Stimulated activated naive CD8-positive, alpha-beta T cell treated with anti-CD3 and anti-CD28 coated beads, Interleukin-15, Interleukin-2, amounts not matched to agents 100 ng/mL and 50 ng/mL, for 24 hours (primary cell): Measurements from ENCODE around the gene THAP5.

Experiments used
- H3K27ac Mint-ChIP-seq: one replicate; pipeline ENCODE4 v1.8.0; 2021; ENCODE audit warnings: mild to moderate bottlenecking, mixed read lengths
- H3K27me3 Mint-ChIP-seq: one replicate; pipeline ENCODE4 v1.8.0; 2021; ENCODE audit warnings: mixed read lengths
- H3K36me3 Mint-ChIP-seq: one replicate; pipeline ENCODE4 v1.8.0; 2021; ENCODE audit warnings: low read depth, mixed read lengths
- H3K4me1 Mint-ChIP-seq: one replicate; pipeline ENCODE4 v1.8.0; 2021; ENCODE audit warnings: low read depth, mixed read lengths
- H3K4me3 Mint-ChIP-seq: one replicate; pipeline ENCODE4 v1.8.0; 2021; ENCODE audit warnings: mild to moderate bottlenecking, mixed read lengths
- H3K9me3 Mint-ChIP-seq: one replicate; pipeline ENCODE4 v1.8.0; 2021; ENCODE audit warnings: mixed read lengths

Gene THAP5

GRCh38 chr7:108569381-108570145, at the start of gene THAP5, which contains the start of gene DNAJB9:
THAP5 (minus strand) TSS chr7:108569706; CDS start chr7:108569569, 137 bp downstream.
DNAJB9 (plus strand) TSS chr7:108569874; CDS start chr7:108571727, 1,853 bp downstream.
- H3K27ac Mint-ChIP-seq, result peak within 1 kb of the TSS; percentile 99
- no peaks in the 10 kb centered on the region for H3K27me3 Mint-ChIP-seq
- peaks cover 3% of the 10 kb centered on the region for H3K9me3 Mint-ChIP-seq
- H3K4me1 Mint-ChIP-seq, result peaks cover 66% of the 10 kb centered on the region
- peaks cover 51% of the 10 kb centered on the region for H3K36me3 Mint-ChIP-seq
- peak within 1 kb of the TSS; percentile 99 for H3K4me3 Mint-ChIP-seq

GRCh38 chr7:108618056-108618455, 48.5 kb upstream of the THAP5 start:
- H3K4me1 Mint-ChIP-seq, result no peaks in the 10 kb centered on the region
- no peak overlapping the region for H3K4me3 Mint-ChIP-seq
- H3K27ac Mint-ChIP-seq, result no peak overlapping the region
- peaks cover 5% of the 10 kb centered on the region for H3K27me3 Mint-ChIP-seq
- no peaks in the 10 kb centered on the region for H3K9me3 Mint-ChIP-seq
- no peaks in the 10 kb centered on the region for H3K36me3 Mint-ChIP-seq

- H3K27me3 Mint-ChIP-seq, result peaks cover 5% of the 10 kb centered on the region
- H3K9me3 Mint-ChIP-seq, result no peaks in the 10 kb centered on the region
- H3K4me3 Mint-ChIP-seq, result no peak overlapping the region
- H3K36me3 Mint-ChIP-seq, result no peaks in the 10 kb centered on the region
- no peak overlapping the region for H3K27ac Mint-ChIP-seq
- no peaks in the 10 kb centered on the region for H3K4me1 Mint-ChIP-seq
Observed at GRCh38 chr7:108614896-108615295, 45.4 kb upstream of the THAP5 start.

- Mint-ChIP-seq H3K4me3 (no peak overlapping the region), H3K4me1 (no peaks in the 10 kb centered on the region), H3K27me3 (peaks cover 5% of the 10 kb centered on the region), H3K27ac (no peak overlapping the region), H3K9me3 (no peaks in the 10 kb centered on the region), H3K36me3 (no peaks in the 10 kb centered on the region)
Observed at GRCh38 chr7:108613949-108614381, 44.5 kb upstream of the THAP5 start.

GRCh38 chr7:108613147-108613948, 43.8 kb upstream of the THAP5 start:
- no peak overlapping the region for H3K27ac Mint-ChIP-seq
- H3K4me1 Mint-ChIP-seq, result no peaks in the 10 kb centered on the region
- H3K4me3 Mint-ChIP-seq, result no peak overlapping the region
- H3K9me3 Mint-ChIP-seq, result no peaks in the 10 kb centered on the region
- no peaks in the 10 kb centered on the region for H3K36me3 Mint-ChIP-seq
- H3K27me3 Mint-ChIP-seq, result peaks cover 4% of the 10 kb centered on the region

GRCh38 chr7:108611268-108611667, 41.8 kb upstream of the THAP5 start:
- no peaks in the 10 kb centered on the region for H3K4me1 Mint-ChIP-seq
- H3K4me3 Mint-ChIP-seq, result no peak overlapping the region
- H3K36me3 Mint-ChIP-seq, result no peaks in the 10 kb centered on the region
- no peak overlapping the region for H3K27ac Mint-ChIP-seq
- H3K27me3 Mint-ChIP-seq, result no peaks in the 10 kb centered on the region
- no peaks in the 10 kb centered on the region for H3K9me3 Mint-ChIP-seq

- no peaks in the 10 kb centered on the region for H3K36me3 Mint-ChIP-seq
- H3K27me3 Mint-ChIP-seq, result no peaks in the 10 kb centered on the region
- no peaks in the 10 kb centered on the region for H3K9me3 Mint-ChIP-seq
- H3K27ac Mint-ChIP-seq, result no peak overlapping the region
- no peak overlapping the region for H3K4me3 Mint-ChIP-seq
- no peaks in the 10 kb centered on the region for H3K4me1 Mint-ChIP-seq
Observed at GRCh38 chr7:108609643-108610042, 40.1 kb upstream of the THAP5 start.

- Mint-ChIP-seq H3K4me3 (no peak overlapping the region), H3K27me3 (no peaks in the 10 kb centered on the region), H3K4me1 (no peaks in the 10 kb centered on the region), H3K27ac (no peak overlapping the region), H3K36me3 (no peaks in the 10 kb centered on the region), H3K9me3 (no peaks in the 10 kb centered on the region)
Observed at GRCh38 chr7:108605559-108606201, 36.2 kb upstream of the THAP5 start.

- Mint-ChIP-seq H3K36me3 (no peaks in the 10 kb centered on the region), H3K9me3 (no peaks in the 10 kb centered on the region)
Observed at GRCh38 chr7:108604307-108605077, 35.0 kb upstream of the THAP5 start.

GRCh38 chr7:108603656-108604306, 34.3 kb upstream of the THAP5 start:
- Mint-ChIP-seq H3K9me3 (no peaks in the 10 kb centered on the region), H3K4me1 (no peaks in the 10 kb centered on the region), H3K4me3 (no peak overlapping the region), H3K36me3 (no peaks in the 10 kb centered on the region), H3K27me3 (peaks cover 15% of the 10 kb centered on the region), H3K27ac (no peak overlapping the region)

More at GRCh38 chr7:108604307-108605077, 35.0 kb upstream of the THAP5 start:
- Mint-ChIP-seq H3K4me3 (no peak overlapping the region), H3K4me1 (no peaks in the 10 kb centered on the region), H3K27ac (no peak overlapping the region), H3K27me3 (peaks cover 9% of the 10 kb centered on the region)

- no peak overlapping the region for H3K4me3 Mint-ChIP-seq
- no peaks in the 10 kb centered on the region for H3K36me3 Mint-ChIP-seq
- H3K27me3 Mint-ChIP-seq, result peaks cover 15% of the 10 kb centered on the region
- H3K4me1 Mint-ChIP-seq, result no peaks in the 10 kb centered on the region
- H3K9me3 Mint-ChIP-seq, result no peaks in the 10 kb centered on the region
- H3K27ac Mint-ChIP-seq, result no peak overlapping the region
Observed at GRCh38 chr7:108600399-108600798, 30.9 kb upstream of the THAP5 start.

GRCh38 chr7:108598914-108599580, 29.5 kb upstream of the THAP5 start:
- H3K4me3 Mint-ChIP-seq, result no peak overlapping the region
- H3K9me3 Mint-ChIP-seq, result no peaks in the 10 kb centered on the region
- no peak overlapping the region for H3K27ac Mint-ChIP-seq
- no peaks in the 10 kb centered on the region for H3K36me3 Mint-ChIP-seq
- H3K4me1 Mint-ChIP-seq, result no peaks in the 10 kb centered on the region
- H3K27me3 Mint-ChIP-seq, result peaks cover 15% of the 10 kb centered on the region

- Mint-ChIP-seq H3K27me3 (peaks cover 15% of the 10 kb centered on the region), H3K36me3 (no peaks in the 10 kb centered on the region), H3K4me3 (no peak overlapping the region), H3K27ac (no peak overlapping the region), H3K9me3 (no peaks in the 10 kb centered on the region), H3K4me1 (no peaks in the 10 kb centered on the region)
Observed at GRCh38 chr7:108598153-108598552, 28.6 kb upstream of the THAP5 start.
